Stimulated activated CD8-positive, alpha-beta memory T cell treated with anti-CD3 and anti-CD28 coated beads, Interleukin-2, amount 100 ng/mL, for 1 hour (primary cell): ENCODE data around the gene XDH.

ENCODE experiments used
- DNase-seq, 2 donors: peaks; one replicate each; pipeline ENCODE4 v3.0.0-alpha.2; 2020; ENCODE audit warnings: low read depth in 2 of 2

The XDH gene

DNA sequence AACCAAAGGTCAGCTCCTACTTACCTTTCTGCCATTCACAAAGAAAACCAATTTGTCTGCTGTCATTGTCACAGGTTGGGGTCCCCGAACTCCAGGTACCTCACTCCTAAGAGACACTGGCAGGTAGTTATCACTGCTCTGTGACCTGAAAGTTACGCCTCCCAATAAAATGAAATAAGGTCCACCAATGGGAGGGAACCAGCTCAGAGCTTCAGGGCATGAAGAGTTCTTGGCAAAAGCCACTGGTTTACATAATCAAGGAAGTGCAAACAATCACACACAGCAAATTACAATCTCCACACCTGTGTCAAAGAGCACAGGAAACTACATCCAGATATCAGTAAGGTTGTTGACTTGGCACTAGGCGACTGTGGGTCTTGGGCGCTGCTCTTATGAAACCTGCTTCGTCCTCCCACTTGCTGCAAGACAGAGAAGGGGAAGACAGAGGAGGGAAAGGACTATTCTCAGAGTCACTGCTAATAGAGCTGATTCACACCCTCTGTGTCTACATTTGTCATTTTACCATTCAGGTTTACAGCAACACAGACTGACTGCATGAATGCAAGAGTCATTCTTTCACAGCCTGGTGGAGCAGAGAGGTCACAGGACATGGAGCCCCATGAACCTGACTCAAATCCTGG, at the start of gene XDH:
TSS of gene XDH (minus strand) at position 142 of the 641 bp plus-strand sequence. CDS start at position 66, 76 bp downstream.
- DNase-seq = no peak

GRCh38 chr2:31457651-31458050, 43.1 kb upstream of the XDH start:
- no peak for DNase-seq

- no peak for DNase-seq
These were observed 32.3 kb upstream of the XDH start for GRCh38 chr2:31446848-31447247.

- no peak for DNase-seq
These were observed 27.8 kb upstream of the XDH start for GRCh38 chr2:31442376-31442775.

DNA sequence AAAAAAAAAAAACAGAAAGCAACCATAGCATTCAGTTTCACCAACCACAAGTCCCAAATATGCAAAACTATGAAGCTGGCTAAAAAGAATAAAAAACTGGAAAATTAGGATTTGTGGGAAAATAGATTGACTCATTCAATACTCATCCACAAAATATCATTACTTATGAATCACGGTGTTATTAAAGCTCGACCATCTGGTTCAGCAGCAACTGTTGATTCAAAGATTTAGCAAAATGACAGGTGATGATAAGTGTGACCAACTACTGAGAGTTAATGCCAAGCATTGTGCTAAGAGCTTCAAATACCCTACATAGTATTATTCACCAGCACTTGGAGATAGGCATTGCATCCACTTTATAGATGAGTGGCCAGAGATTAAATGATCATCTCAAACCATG, 26.2 kb upstream of the XDH start:
- DNase-seq = no peak

DNA sequence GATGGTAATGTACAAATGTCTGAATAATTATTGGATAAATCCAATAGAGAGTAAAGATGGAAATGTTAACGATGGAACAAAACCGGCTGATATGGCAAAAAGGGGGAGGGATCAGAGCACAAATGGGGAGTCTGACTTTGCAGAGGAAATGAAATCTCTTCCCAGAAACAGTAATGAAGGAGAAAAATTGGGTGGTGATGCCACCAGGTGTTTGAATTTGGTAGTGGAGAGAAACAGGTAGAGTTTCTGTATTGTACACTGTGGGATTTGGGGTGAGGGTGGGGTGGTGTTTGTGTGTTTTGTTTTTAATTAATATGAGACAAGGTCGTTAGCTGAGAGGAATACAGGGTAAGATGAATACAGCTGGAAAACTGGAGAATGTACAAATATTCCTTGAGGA, 20.4 kb upstream of the XDH start:
- no peak for DNase-seq

DNA sequence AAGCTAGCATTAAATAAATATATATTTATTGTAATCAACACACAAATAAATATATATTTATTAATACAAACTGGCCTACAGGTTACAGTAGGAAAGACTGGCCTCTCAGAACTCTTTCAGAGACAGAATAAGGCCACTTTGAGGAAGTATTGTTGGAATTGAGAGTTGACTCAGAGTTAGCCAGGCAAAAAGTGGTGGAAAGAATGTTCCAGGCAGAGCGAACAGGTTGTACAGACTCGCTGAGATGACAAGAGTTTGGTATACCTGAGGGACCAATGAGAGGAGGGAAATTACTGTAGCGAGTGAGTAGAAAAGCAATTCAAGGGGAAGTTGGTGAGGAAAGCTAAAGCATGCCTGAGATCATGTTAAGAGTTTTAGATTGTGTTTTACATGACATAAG, 19.0 kb upstream of the XDH start:
- no peak for DNase-seq

GRCh38 chr2:31430439-31431165, 16.1 kb upstream of the XDH start:
- DNase-seq = no peak

DNA sequence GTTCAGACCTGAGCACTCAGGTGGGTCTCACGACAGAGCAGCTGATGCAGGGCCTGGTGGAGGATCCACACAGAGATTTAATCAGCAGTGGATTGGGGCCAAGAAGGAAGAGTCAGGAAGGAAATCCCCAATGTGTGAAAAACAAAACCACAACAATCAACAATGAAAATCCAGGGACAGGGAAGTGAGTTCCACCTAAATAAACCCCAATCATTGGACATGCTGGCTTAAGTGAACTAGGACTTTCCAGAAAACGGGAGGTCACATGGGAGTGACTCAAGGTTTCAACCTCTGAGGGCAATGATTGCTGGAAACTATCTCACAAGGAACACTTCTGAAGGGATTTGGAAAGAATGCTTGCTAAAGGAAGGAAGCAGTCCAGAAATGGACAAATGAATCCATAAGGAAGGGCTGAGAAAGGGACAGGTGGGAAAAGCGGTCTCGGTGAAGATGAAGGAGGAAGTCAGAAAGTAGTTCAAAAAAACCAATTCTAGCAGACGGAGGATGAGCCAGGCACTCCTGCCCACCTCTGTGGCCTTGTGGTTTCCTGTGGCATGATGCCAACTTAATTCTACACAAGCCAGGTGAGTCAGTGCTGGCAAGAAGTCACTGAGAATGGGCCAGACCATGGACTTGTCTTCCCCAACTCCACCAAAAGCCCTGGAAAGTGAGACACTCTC, 15.4 kb upstream of the XDH start:
- DNase-seq = peak in 1 of 2 donors; percentile 2

DNA sequence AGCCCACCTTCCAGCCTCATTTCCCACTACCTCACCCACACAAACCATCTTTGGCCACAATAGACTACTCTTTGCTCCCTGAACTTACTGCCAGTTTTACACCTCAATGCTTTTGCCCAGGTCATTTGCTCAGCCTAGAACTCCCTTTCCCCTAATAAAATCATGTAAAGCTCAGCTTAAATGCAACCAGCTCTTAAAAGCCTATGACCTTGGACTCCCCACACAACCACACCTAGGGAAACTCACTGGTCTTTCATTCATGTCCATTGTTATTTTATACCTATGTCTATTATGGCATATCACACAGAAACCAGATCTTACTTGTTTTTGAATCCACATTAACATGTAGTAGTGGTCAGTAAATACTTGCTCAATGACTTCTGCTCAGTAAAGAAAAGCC, 14.5 kb upstream of the XDH start:
- no peak for DNase-seq

DNA sequence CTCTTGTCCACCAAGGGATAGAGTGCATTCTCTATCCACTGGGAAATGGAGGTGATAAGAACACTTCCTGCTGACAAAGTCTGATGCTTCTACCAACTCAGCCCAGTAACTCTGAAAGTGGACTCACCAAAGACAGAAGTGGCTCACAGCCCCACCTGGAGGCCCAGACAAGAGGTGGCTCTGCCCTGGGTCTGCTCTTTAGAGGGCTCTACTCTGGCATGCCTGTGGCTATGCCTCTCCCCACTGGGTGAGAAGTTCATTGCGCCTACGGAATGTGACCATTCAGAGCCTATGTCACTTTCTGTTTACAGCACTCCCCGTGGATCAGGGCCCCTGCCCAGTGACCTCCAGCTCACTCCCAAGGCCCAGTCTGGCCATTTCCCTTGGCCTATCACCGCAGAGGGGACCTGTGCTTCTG, 13.5 kb upstream of the XDH start:
- no peak for DNase-seq

- no peak for DNase-seq
These were observed 11.6 kb upstream of the XDH start for GRCh38 chr2:31426096-31426495.

GRCh38 chr2:31421634-31422033, 7.1 kb upstream of the XDH start:
- DNase-seq = no peak

DNA sequence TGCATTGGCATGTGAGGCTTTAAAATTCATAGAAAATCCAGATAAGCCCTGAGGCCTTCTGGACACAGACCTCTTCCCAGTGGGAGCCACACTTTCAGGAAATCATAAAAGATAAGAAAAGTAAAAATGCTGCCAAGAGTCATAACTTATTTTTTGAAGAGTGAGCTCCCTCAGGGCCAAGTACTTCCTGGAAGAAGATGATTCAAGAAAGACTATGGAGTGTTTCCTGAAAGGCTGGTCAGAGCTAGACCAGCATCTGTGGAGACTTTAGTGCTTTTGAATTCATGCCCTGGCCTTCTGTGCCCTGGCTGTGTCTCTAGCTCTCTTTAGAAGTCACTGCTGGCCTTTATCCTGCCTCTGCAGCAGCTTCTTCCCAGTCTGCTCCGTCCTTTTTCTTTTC, 6.4 kb upstream of the XDH start:
- DNase-seq = no peak

GRCh38 chr2:31419386-31419785, 4.8 kb upstream of the XDH start:
- no peak for DNase-seq

- no peak for DNase-seq
These were observed 879 bp upstream of the XDH start for GRCh38 chr2:31415421-31415820.

DNA sequence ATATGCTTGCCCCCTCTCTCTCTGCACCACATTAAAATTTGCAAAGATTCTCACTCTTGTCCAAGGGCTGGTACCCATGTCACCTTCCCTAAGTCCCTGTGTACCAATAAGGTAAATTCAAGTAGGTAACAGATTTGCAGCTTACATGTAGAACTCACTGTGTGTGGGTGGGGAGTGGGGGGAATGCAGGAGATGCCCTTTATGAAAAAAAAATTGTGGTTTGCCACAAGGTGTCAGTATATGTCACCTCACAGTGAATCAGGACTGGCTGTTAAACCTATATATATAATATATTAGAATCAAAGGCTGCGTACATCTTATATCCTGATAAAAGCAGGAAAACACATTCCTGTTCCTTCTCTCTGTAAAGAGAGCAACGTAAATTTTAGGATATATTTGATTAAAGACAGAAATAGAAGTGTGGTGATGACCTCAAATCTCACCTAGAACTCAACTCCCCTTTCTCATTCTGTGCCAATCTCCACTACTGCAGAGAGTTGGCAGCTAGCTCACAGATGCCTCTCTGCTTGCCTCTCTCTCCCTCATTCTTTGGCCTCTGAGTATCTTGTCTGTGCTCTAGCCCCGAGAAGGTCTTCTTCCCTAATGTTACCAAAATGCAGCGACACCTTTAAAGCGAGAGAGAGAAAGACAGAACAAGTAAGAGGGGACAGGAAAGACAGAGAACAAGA, 536 bp downstream of the XDH start:
- DNase-seq = no peak

GRCh38 chr2:31413025-31413424, 1.5 kb downstream of the XDH start:
- no peak for DNase-seq

DNA sequence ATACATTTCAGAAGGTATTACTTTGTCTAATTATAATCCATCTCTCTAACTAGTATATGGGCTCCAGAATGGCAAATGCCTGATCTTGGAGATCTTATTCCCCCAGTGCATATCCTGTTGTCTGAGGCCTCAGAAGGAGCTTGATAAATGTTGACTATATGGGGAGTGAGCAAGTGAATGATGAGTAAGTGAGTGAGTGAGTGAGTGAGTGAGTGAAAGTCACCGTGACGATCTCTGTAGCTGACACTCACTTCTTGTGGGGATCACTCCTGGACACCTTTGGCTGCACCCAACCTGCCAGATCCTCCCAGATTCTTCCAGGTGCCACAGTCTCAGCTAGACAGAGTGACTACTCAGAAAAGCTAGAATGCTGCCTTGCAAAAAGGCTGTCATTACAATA, 2.8 kb downstream of the XDH start:
- DNase-seq = no peak

GRCh38 chr2:31406593-31407385, 7.8 kb downstream of the XDH start:
- no peak for DNase-seq

DNA sequence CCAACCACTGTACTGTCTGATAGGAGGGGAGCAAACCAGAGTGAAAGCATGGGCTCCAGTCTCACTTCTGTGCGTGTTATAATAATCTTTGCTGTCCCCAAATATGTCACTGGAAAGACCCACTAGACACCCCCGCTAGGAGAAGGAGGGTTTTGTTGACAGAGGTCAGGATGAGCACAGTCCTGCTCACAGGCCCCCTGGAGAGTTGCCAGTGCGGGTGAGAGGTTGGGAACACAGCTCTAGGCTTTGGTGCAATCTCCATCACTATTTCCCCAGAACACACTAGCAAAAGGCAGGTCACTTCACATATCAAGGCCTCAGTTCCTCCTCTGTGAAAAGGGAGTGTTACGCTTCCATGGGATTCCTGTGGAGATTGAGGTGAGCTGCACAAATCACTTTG, 9.7 kb downstream of the XDH start:
- no peak for DNase-seq

DNA sequence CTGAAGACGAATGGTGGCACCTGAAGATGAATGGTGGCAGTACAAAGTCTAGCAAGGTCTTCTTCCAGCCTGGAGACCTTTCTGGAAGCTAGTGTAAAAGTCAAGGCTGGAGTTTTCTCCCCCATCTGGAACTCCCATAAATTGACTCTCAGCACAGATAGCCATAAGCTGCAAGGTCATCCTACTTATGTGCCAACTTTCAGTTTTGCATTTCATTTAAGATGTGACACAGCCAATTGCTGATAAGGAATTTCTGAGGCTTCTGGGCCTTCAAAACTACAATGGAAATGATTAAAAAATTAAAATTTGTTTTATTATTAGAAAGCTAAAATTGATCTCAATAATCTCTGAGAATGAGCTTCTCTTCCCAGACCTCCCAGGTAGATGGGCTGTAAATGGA, 10.2 kb downstream of the XDH start:
- DNase-seq = no peak
